HG03064 (cell line): ENCODE results near the gene C1QTNF6.
"Not testable (repeated sequence)": the region's sequence is repeated elsewhere in the genome, so short reads cannot be mapped to it uniquely, and the experiment has no call there.

Experiments used
- ATAC-seq: cut with Tn5 transposase; IDR thresholded peaks from one replicate; pipeline ENCODE4 v1.9.1; 2021; ENCODE audit warnings: low read depth; ENCODE audit not compliant: unreplicated experiment

The C1QTNF6 gene

DNA sequence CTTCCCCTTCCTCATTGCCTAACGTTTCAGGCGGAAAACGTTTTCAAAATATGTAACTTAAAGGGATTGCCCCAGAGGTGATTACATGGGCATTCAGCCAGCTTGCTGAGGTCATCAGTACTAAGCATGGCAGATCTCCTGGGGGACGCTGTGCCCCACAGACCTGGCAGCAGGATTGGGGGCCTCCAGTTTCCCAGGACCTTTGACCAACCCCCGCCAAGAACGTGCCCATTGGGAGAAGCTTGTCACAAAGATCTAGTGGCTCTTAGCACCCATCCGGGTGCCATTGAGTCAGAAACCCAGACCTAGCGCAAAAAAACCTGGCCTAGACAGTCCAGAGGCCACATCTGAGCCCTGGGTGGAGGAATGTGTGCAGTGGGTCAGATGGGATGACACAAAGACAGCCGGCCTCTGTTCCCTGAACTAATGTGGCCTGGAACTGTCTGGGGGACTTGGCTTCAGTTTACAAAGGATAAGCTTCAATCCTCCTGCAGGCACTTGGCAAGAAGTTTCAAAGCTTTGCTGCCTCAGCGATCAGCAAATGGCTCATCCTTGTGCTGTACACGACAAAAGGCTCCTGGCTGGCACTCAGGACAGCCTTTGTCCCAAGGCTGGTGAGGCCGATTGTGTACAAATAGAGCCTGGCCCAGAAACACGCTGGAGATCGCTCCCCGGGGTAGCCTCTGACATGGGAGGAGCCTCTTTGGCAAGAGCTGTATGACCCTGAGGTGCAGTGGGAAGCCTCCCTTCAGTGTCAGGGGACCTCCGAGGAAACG lies 9.5 kb downstream of the C1QTNF6 start:
- no peak for ATAC-seq

DNA sequence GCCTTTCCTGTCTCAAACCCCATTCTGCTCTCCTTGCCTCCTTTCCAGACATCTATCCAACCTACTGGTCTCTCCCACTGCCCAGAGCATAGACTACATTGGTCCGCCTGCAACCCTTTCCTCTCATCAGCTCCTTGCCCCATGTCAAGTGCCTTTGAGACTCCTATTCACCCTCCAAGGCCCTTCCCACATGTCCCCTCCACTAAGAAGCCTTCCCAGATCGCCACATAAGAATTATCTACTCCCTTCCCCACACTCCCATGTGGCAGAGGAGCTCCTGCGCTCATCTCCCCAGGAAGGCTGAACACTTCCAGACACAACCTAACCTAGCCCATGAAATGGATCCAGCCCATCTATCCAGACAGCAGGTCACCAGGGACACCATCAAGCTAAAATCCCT lies 10.3 kb downstream of the C1QTNF6 start:
- ATAC-seq = no peak

GRCh38 chr22:37177221-37177620 lies 10.8 kb downstream of the C1QTNF6 start:
- ATAC-seq = no peak

DNA sequence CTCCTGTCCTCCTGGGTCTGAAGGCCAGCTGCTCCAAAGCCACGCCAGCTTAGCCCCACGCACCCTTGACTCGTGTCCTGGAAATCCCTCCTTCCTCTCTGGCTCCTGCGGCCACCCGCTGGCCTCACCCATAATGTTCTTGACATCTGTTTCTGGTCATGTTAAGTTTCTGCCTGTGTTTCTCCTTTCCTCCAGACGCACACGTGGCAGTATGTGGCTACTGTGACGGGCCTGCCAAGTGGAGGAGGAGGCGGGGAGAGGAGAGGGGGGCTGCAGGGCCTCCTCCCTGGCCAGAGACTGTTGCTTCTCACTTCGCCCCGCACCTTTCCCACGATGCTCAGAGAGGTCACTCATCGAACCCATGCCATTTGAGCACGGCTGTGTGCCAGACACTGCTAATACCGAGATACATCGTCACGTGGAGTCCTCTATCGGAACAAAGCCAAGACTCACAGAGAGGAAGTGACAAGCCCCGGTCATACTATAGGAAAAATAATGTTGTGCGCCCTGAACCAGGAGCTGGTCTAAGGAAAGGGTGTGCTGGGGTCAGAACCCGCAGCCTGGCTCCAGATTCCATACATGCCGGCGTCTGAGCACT lies 11.5 kb downstream of the C1QTNF6 start:
- ATAC-seq = no peak

- no peak for ATAC-seq
Observed at GRCh38 chr22:37175414-37176281, 12.4 kb downstream of the C1QTNF6 start.

- ATAC-seq = no peak
Observed at GRCh38 chr22:37174964-37175363, 13.1 kb downstream of the C1QTNF6 start.

- ATAC-seq = no peak
Observed at GRCh38 chr22:37173709-37174108, 14.3 kb downstream of the C1QTNF6 start.

DNA sequence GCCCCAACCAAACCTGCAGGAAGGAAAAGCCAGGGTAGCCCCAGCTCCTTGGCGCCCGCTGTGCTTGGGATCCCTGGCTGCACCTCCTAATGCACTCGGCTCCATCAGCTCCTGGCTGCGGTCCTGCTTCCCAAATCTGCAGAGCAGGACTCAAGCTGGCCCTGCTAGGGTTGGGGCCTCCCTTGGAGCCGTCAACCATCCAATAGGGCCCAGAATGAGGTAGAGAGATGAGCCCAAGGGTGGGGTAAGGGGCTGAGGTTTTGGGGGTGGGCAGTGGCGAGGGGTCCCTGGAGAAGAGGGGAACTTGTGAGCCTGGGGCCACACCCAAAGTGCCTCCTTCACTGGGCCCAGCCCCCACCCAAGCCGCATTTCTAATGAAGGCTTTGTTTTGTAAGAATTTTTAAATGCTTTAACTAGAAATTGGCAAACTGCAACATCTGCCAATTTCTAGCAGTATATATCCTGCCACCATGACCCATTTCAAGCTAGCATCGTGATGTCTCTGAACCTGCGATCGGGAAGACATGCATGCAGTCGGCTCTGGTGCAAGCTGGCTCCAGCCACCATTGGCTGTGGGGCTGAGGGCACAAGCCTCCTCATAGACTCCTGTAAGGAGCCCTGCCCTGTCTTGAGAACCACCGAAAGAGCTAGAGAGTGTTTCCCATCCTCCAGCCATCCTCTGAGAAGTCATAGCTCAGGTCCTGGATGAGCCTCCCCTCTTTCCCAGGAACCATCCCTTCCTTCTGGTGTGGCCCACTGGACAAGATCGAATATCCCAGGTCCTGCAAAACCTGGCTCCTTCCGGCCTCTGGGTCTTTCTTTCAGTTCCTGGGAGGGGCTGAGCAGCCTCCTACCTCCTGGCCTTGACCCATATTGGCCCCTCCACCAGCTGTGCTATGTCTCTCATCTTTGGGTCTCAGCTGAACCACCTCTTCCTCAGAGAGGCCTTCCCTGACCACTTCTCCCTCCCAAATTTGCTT lies 15.5 kb downstream of the C1QTNF6 start:
- ATAC-seq = no peak

GRCh38 chr22:37171662-37172061 lies 16.4 kb downstream of the C1QTNF6 start:
- no peak for ATAC-seq

DNA sequence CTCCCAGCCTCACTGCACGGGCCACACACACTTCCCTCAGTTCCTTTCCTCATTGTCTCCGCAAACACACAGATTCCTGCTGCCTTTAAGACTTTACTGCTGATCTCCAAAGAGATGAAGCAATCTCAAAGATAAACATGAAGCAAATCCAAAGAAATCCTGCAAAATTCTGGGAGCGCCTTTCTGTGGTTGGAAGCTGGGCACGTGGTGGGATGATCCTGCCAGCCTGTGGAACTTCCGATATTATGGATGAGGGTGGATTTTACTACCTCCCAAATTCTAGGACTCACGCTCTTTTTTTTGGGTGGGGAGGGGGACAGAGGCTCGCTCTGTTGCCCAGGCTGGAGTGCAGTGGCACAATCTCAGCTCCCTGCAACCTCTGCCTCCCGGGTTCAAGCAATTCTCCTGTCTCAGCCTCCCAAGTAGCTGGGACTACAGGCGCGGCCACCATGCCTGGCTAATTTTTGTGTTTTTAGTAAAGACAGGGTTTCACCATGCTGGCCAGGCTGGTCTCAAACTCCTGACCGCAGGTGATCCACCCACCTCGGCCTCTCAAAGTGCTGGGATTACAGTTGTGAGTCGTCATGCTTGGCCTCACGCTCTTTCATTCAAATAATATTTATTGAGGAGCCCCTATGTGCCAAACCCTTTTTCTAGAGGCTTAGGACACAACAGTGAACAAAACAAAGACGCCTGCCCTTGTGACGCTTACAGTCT lies 17.2 kb downstream of the C1QTNF6 start:
- ATAC-seq = not testable (repeated sequence)

GRCh38 chr22:37169947-37170688 lies 17.9 kb downstream of the C1QTNF6 start:
- ATAC-seq = no peak

DNA sequence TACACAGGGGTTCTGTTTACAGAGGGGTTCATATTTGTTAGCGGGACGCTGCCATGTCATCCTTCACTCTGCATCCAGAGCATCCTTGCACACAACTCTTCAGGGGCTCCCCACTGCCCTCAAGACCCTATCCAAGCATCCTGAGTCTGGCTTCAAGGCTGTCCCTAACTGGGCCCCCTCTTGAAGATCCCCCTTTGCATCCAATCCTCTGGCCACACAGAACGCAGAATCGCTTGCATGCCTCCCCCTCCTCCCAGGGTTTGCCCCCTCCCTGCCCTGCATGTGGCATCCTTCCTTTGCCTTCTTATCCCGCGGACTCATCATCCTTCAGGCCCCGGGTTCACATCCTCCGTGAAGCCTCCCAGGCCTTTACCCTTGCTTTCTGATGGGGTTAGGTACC lies 18.6 kb downstream of the C1QTNF6 start:
- no peak for ATAC-seq

DNA sequence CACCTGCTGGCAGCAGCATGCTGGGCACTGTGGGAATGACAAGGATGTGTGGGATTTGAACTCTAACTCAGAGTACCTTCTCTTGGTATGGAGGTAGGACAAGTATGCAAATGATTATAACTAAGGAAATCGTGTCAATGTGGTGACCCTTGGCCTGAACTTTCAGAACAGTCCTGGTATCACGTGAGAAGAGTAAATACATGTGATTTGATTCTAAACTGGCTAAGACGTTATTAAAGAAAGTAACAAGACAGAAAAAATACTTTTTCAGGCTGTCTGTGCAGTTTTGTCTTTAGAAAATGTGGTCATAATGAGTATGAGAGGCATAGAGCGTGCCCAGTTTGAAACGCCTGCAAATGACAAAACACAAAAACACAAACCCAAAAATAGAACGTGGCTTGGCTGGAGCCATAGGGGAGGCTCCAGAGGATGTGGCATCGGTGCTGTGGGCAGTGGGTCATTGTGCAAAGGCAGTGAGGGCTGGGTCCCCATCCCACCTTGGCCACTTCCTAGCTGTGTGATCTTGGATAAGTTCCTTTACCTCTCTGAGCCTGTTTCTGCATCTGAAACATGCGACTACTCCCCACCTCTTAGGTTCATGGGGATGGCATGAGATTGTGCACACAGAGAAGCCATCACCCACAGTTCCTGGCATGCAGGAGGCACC lies 19.9 kb downstream of the C1QTNF6 start:
- ATAC-seq = no peak

- no peak for ATAC-seq
Observed at GRCh38 chr22:37167176-37167980, 20.7 kb downstream of the C1QTNF6 start.

DNA sequence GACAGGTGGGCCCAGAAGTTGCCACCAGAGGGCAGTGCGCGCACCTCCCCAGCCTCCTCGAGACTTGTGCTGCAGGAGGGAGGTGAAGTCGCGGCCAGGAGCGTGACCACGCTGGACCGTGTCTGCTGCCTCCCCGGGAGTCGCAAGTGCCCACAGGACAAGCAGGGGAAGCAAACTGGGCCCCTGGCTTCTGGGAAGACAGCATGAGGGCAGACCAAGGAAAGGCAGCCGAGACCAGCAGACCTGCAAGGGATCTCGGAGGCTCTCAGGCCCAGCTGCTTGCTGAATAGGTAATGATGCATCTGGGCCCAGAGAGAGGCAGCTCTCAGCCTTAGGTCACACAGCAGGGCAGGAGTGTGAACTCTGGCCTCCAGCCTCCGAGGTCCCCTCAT lies 21.4 kb downstream of the C1QTNF6 start:
- no peak for ATAC-seq

GRCh38 chr22:37165940-37166674 lies 21.9 kb downstream of the C1QTNF6 start:
- ATAC-seq = no peak

- ATAC-seq = no peak
Observed at GRCh38 chr22:37165066-37165465, 23.0 kb downstream of the C1QTNF6 start.
